Dermis microvascular lymphatic vessel endothelial cell (primary cell): ENCODE results near the gene SIGLEC10. TPM values are rescaled to one million over a fixed set of nuclear protein-coding genes. Genes with fewer than 3 reads are reported as not detected.

Experiments
- DNase-seq, 2 donors: peaks; one replicate each; pipeline versions ENCODE4 v3.0.0 to v3.0.0-alpha.2; 2010; ENCODE audit warnings: low read depth in 2 of 2
- total RNA-seq: library from RNA; depleted of rRNA; stranded (reverse); fragments of >200 nt; gene quantifications from 2 replicates; pipeline ENCODE4 v1.2.1, GENCODE V29; 2014

SIGLEC10 gene
- total RNA-seq, 1 donor from 2014 or later = not detected

DNA sequence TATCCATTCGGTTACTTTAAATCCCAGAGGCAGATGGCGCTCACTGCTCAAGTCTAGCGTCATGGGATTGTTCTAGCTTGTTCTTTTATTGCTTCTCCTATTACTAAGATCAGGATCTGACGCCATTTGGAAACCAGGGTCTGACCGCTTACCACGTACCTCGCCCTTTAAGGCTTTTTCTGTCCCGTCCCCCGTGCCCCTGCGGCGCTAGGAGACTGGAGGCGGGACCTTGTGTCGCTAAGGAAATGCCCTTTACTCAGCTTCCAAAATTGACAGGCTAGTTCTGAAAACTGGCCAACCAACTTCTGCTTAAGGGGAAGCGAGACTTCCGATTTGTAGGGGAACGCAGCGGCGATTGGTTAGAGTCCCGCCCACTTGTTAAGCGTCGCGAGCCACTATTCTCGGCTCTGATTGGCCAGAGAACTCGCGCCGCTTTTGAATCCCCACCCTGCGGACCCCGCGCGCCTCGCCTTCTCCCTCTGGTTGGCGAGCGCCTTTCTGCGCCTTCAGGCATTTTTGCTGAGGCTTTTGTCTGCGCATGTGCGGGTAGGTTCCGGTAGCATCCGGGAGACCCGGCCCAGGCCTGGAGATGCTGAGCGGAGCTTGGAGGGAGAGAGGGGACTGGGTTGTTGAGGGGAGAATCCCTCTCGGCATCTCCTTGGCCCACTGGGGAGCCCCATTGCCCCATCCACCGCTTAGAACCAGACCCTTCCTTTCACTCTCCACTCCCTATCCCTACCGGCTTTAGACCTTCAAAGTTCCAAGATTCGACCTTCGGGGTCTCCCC is 23.2 kb downstream of the SIGLEC10 start:
- DNase-seq = peak; percentile 94 to 95

GRCh38 chr19:51392701-51393100 is 24.7 kb downstream of the SIGLEC10 start:
- DNase-seq = no peak

DNA sequence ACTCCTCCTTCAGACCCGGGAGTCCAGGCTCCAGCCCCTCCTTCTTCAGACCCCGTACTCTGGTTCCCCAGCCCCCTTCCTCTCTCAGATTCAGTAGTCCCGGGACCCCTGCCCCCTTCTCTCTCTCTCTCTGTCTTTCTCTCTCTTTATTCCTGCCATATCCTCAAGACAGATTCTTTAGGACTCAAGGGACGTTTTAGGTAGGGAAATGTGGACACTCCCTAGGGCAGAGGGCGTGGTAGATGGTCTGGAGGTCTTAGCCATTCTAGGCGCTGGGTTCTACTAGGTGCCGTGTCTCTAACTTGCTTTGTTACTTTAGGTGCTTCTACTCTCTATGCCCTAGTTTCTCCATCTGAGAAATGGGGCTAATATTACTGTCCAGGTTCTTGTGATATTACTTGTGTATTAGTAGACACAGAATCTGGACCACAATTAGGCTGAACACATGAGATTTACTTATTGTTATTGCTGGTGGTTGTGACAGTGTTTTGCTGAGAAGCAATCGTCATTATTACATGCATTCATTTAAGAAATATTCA is 26.3 kb downstream of the SIGLEC10 start:
- no peak for DNase-seq

GRCh38 chr19:51389143-51389542 is 28.3 kb downstream of the SIGLEC10 start:
- DNase-seq = no peak

DNA sequence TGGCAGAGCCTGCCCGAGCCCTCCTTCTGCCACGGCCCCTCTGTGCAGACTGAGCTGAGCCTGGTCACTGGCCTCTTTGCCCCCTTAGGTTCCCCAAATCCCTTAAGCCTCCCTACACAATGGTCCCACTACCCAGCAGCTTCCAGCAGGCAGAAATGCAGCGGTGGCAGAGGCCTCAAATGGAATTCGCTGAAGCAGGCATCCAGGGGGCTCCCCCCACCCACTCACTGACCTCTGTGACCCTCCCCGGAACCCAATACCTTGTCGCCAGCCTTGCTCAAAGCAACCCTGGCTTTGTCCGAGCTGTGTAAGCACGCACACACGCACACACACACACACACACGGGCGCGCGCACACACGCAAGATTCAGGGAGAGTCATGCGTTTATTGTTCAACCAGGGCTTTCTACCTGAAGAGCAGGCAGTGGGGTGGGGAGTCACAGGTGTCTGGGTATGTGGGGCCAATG is 29.5 kb downstream of the SIGLEC10 start, which contains the start of gene LIM2:
Gene LIM2, minus strand, starts transcription at position 51 of the 466 bp plus-strand sequence. CDS start 531 bp downstream, outside the sequence.
- DNase-seq = no peak

DNA sequence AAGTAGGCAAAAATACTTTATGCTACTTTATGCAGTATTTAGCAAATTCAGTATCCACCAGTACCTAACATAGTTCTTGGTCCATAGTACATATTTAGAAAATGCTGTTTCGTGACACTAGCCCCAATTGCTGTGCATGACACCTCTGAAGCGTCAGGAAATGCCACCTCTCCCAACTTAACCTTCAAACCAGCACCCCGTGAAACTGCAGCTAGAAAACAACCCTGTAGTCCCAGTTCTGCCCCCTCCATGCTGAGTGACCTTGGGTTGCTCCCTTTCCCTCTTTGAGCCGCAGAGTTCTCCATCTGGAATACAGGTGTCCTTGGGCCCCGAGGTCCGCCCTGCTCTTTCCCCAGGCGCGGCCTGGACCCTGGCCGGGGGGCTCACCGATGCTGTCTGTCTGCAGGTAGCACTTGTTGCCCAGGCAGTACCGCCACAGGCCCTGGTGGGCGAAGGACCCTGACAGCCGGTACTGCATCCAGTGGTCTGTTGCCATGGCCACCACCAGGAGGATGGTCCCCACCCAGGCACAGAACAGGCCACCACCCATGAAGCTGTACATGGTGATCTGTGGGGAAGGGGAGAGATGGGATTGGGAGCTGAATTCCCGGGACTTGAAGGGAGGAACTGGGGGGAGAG is 30.4 kb downstream of the SIGLEC10 start:
- no peak for DNase-seq

- DNase-seq = no peak
Observed at GRCh38 chr19:51382004-51382403, 35.4 kb downstream of the SIGLEC10 start.

- DNase-seq = no peak
Observed at GRCh38 chr19:51380379-51380778, 37.1 kb downstream of the SIGLEC10 start.

DNA sequence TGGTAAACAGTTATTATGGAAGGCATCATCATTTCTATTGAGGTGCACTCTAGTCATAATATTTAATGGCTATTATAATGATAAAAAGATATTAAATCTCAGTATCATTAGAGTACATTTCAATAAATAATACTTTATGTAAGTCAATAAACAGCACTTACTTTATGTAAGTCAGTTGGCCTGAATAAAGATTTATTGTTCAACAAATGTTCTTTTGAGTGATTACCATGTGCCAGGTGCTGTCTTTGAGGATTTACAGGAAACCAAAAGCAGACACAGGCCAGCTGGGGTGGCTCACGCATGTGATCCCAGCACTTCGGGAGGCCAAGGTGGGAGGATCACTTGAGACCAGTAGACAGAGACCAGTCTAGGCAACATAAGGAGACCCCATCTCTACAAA is 40.0 kb downstream of the SIGLEC10 start:
- no peak for DNase-seq

GRCh38 chr19:51375504-51376221 is 41.8 kb downstream of the SIGLEC10 start:
- DNase-seq = no peak

- DNase-seq = no peak
Observed at GRCh38 chr19:51372649-51373504, 44.6 kb downstream of the SIGLEC10 start, which contains the start of gene NKG7. TSS of gene NKG7 (minus strand) at chr19:51372654. CDS start at chr19:51372535, 119 bp downstream.

- no peak for DNase-seq
Observed at GRCh38 chr19:51372021-51372648, 45.3 kb downstream of the SIGLEC10 start.

DNA sequence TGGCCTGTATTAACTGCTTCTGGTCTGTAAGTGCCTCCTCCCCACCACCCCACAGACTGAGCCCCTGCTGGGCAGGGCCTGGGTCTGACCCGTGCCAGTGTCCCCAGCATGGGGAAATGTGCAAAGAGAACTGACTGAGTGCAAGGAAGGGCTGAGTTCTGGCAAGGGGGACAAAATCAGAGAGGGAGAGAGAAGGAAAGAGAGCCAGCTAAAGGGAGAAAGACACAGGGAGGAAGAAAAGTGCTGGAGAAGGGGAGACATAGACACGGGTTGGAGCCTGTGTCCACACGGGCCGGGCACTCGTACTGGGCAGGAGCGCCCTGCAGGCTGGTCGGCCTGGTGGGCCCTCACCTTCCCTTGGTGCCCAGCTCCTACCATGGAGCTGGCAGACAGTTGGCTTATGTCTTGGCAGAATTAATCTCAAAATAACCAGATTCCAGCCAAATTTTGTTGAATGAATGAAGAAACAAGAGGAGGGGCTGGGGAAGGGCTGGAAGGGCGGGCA is 46.2 kb downstream of the SIGLEC10 start:
- no peak for DNase-seq

DNA sequence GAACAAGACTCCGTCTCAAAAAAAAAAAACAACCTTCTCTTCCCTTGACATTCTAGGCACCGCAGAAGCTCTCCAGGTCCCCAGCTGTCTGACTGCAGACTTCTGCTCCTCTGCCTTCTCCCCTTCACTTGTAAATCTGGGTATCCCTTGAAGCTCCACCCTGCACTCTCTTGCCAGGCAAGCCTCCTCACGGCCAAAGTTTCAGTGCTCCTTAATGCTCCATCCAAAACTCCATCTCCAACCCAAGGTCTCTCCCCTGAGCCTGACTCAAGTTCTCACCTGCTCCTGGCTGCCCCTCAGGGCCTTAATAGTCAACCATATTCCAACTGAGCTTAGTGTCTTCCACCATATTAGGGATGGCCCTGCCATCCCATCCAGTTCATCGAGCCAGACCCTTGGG is 47.2 kb downstream of the SIGLEC10 start:
- DNase-seq = no peak

DNA sequence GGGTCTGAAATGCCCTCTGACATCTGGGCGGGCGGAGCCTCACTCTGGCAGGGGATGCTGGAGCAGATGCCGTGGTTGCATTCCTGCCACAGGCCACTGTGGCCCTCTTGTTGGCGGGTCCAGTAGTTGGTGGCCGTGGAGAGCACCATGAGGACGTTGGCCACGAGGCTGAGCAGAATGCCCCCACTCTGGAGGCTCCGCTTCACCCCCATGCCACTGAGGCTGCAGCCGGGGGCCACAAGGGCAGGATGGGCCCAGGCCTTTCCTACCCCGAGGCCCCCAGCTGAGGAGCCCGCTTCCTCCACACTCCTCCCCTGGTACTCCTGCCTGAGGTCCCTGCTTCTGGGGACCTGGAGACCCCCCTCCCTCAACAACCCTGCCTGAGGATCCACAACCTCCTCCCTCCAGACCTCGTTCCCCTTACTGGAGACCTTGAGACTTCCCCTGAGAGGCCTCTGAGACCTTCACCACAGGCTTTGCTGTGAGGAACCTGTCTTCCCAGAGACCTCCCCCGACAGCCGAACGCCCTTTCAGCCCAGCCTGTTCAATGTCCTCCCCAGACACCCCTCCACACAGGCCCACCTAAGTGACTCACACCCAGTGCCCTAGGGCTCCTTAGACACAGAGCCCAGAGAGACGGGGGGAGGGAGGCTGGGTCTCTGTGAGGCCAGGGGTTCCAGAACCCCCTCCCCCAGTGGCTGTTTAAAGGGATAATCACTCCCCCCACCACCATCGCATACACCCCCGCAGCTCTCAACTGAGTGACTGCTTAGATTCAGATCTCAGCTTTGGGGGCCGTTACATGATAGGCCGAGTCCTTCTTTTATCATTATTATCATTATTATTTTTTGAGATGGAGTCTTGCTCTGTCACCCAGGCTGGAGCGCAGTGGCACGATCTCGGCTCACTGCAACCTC is 48.8 kb downstream of the SIGLEC10 start, which contains the start of gene CLDND2:
Gene CLDND2, minus strand, starts transcription at position 638 of the 917 bp plus-strand sequence. Its CDS starts 426 bp downstream, at position 212.
- no peak for DNase-seq

DNA sequence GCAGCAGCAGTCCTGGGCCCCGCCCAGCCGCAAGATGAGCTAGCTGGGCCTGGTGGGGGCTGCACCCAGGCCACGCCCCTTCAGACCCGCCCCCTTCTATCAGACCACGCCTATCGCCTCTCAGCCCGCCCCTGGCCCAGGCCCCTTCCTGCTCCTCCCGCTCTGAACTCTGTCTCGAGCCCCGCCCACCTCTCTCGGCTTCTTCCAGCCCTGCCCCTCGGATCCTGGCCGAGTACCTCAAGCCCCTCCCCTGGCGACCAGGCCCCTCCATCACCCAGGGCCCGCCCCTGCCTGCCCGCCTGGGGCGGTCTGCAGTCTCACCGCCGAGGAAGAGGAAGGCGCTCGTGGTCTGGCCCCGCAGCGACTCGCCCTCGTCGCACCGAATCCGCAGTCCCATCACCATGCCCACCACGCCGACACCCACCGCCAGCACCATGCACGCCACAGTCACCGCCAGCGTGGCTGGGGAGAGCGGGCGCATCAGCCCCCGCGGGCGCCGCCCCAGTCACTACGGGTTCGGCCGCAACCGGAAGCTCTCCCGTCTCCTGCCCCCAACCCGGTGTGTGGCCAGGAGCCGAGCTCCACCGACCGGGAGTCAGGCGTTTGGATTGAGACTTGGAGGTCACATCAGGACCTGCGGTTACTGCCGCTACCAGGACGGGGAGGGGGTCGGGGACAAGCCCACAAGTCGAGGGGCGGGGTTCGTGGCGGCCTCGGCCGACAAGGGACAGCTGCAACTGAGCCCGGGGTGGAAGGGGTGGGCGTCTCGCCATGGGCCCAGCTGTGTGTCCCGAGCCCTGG is 49.7 kb downstream of the SIGLEC10 start:
- peak; percentile 91 to 99 for DNase-seq

DNA sequence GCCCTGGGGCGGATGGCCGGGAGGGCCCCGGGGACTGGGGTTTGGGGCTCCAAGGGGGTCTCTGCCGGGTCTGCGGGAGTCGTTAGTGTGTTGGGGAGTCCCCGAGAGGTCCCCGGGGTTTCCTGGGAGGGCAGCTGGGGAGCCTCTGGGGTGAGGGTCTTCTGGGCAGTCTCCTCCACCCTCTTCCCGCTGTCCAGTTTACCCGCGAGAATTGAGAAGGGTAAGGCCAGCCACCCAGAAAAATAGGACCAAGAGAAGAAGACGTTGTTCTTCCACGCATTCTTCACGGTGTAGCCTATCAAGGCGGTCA is 50.2 kb downstream of the SIGLEC10 start:
- DNase-seq = no peak
